OCI-LY3 (cell line): Measurements from ENCODE around the gene OGDH.

ENCODE experiments used
- EZH2phosphoT487 ChIP-seq: fragments of 200-600 bp; shearing (Covaris generic); IDR thresholded peaks from 2 replicates; pipeline ENCODE4 v1.6.1; 2018; ENCODE audit warnings: antibody characterized with exemption, mixed run types, low read depth
- TF ChIP-seq, protein P1 (sequence below): fragments of 200-600, 300-600 bp; sonication (generic); IDR thresholded peaks from 2 replicates; pipeline ENCODE4 v1.5.1; 2014; ENCODE audit warnings: antibody characterized with exemption, low read length, low read depth

DNA sequence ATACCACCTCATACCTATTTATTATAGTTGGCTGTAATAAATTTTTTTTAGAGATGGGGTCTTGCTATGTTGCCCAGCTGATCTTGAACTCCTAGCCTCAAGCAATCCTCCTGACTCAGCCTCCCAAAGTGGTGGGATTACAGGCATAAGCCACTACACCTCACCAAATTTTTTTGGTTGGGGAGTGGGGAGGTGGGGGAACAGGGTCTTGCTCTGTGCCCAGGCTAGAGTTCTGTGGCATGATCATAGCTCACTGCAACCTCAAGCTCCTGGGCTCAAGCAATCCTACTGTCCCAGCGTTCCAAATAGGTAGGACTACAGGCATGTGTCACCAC is 3.9 kb upstream of the OGDH start:
- TF ChIP-seq, protein P1, sequence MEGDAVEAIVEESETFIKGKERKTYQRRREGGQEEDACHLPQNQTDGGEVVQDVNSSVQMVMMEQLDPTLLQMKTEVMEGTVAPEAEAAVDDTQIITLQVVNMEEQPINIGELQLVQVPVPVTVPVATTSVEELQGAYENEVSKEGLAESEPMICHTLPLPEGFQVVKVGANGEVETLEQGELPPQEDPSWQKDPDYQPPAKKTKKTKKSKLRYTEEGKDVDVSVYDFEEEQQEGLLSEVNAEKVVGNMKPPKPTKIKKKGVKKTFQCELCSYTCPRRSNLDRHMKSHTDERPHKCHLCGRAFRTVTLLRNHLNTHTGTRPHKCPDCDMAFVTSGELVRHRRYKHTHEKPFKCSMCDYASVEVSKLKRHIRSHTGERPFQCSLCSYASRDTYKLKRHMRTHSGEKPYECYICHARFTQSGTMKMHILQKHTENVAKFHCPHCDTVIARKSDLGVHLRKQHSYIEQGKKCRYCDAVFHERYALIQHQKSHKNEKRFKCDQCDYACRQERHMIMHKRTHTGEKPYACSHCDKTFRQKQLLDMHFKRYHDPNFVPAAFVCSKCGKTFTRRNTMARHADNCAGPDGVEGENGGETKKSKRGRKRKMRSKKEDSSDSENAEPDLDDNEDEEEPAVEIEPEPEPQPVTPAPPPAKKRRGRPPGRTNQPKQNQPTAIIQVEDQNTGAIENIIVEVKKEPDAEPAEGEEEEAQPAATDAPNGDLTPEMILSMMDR, result no peak
- TF ChIP-seq EZH2phosphoT487, result no peak
